ENCODE results near the gene ARHGAP9. TPM values are rescaled to one million over a fixed set of nuclear protein-coding genes. Genes with fewer than 3 reads are reported as not detected.
"Not testable (repeated sequence)": the region's sequence is repeated elsewhere in the genome, so short reads cannot be mapped to it uniquely, and the experiment has no call there.

Gene ARHGAP9
- total RNA-seq, 1 experiment from 2014 or later: not detected

- DNase-seq (ENCODE audit: low spot score): not testable (repeated sequence)
Measured at GRCh38 chr12:57495051-57495701, 15.5 kb upstream of the ARHGAP9 start.

GRCh38 chr12:57491393-57492280 lies 12.0 kb upstream of the ARHGAP9 start:
- DNase-seq (ENCODE audit: low spot score): no peak

- DNase-seq (ENCODE audit: low spot score): no peak
Measured at GRCh38 chr12:57490126-57490525, 10.5 kb upstream of the ARHGAP9 start.

- no peak for DNase-seq (ENCODE audit: low spot score)
Measured at GRCh38 chr12:57489157-57489641, 9.5 kb upstream of the ARHGAP9 start.

- no peak for DNase-seq (ENCODE audit: low spot score)
Measured at GRCh38 chr12:57488402-57489156, 8.9 kb upstream of the ARHGAP9 start.

- DNase-seq (ENCODE audit: low spot score): peak; percentile 98
Measured at GRCh38 chr12:57487597-57488401, 8.1 kb upstream of the ARHGAP9 start, which contains the start of gene MARS1. Gene MARS1 (plus strand): TSS chr12:57488068. CDS start chr12:57488091, 23 bp downstream.

- DNase-seq (ENCODE audit: low spot score): no peak
Measured at GRCh38 chr12:57487055-57487596, 7.5 kb upstream of the ARHGAP9 start.

- no peak for DNase-seq (ENCODE audit: low spot score)
Measured at GRCh38 chr12:57485695-57486094, 6.0 kb upstream of the ARHGAP9 start.

- no peak for DNase-seq (ENCODE audit: low spot score)
Measured at GRCh38 chr12:57483466-57483865, 3.8 kb upstream of the ARHGAP9 start.

GRCh38 chr12:57481671-57482070 lies 2.0 kb upstream of the ARHGAP9 start:
- no peak for DNase-seq (ENCODE audit: low spot score)

- no peak for DNase-seq (ENCODE audit: low spot score)
Measured at GRCh38 chr12:57479043-57479375, 657 bp downstream of the ARHGAP9 start.

GRCh38 chr12:57477710-57478681 lies 1.7 kb downstream of the ARHGAP9 start:
- DNase-seq (ENCODE audit: low spot score): no peak

- no peak for DNase-seq (ENCODE audit: low spot score)
Measured at GRCh38 chr12:57476993-57477709, 2.5 kb downstream of the ARHGAP9 start.

GRCh38 chr12:57476162-57476992 lies 3.3 kb downstream of the ARHGAP9 start:
- no peak for DNase-seq (ENCODE audit: low spot score)

GRCh38 chr12:57475271-57476161 lies 4.2 kb downstream of the ARHGAP9 start:
- DNase-seq (ENCODE audit: low spot score): no peak

- DNase-seq (ENCODE audit: low spot score): no peak
Measured at GRCh38 chr12:57474862-57475261, 4.8 kb downstream of the ARHGAP9 start.

GRCh38 chr12:57474430-57474829 lies 5.2 kb downstream of the ARHGAP9 start:
- no peak for DNase-seq (ENCODE audit: low spot score)

Measured in H4 (cell line).